Gastrocnemius medialis (tissue), 4 donors: ENCODE data around the gene PBX1.

Experiments
- CTCF ChIP-seq, 5 experiments: fragments of 450-650 bp in 3 of 5; fragments of 200-600 bp in 2 of 5; sonication (generic) in 2 of 5; IDR thresholded peaks in 4 of 5; conservative IDR thresholded peaks in 1 of 5; 1 replicate in 4 of 5; 2 replicates in 1 of 5; pipeline ENCODE4 v1.5.1; 2016 to 2019; ENCODE audit warnings: antibody characterized with exemption in 5 of 5, mild to moderate bottlenecking in 3 of 5, moderate library complexity in 3 of 5
- POLR2A ChIP-seq, 2 donors: fragments of 450-650 bp; IDR thresholded peaks; one replicate each; pipeline ENCODE4 v1.6.1; 2017; ENCODE audit warnings: antibody characterized with exemption in 2 of 2, mild to moderate bottlenecking in 2 of 2, moderate library complexity in 2 of 2

GRCh38 chr1:164865385-164865784, 306.4 kb downstream of the PBX1 start:
- TF ChIP-seq CTCF (IDR thresholded peaks at IDR 0.05 in 4 of 5, conservative IDR thresholded peaks at IDR 0.05 in 1 of 5) (no peak), POLR2A (IDR thresholded peaks at IDR 0.05) (no peak)
